Right lobe of liver (tissue), 6 donors: ENCODE results near the gene SCG2. TPM values are rescaled to one million over a fixed set of nuclear protein-coding genes. Genes with fewer than 3 reads are reported as not detected.

Experiments
- ATAC-seq, 4 donors: fragments of 200-7000 bp; cut with Tn5 transposase; one replicate each; pipeline ENCODE4 v1.9.1; 2020; ENCODE audit warnings: mild to moderate bottlenecking in 4 of 4, moderate library complexity in 4 of 4
- DNase-seq, 3 donors: peaks; one replicate each; pipeline ENCODE4 v3.0.0-alpha.2; 2020
- H3K27ac ChIP-seq, 3 donors: fragments of 200-600 bp; one replicate each; pipeline ENCODE4 v1.8.0; 2022
- H3K27me3 ChIP-seq, 2 donors: fragments of 200-600 bp; one replicate each; pipeline ENCODE4 v1.8.0; 2022
- H3K36me3 ChIP-seq, 4 donors: fragments of 200-600 bp; sonication (generic) in 1 of 4; one replicate each; pipeline versions ENCODE4 v1.5.1 to v1.8.0; 2017 to 2022; ENCODE audit warnings: control low read depth in 1 of 4
- H3K4me1 ChIP-seq, 4 donors: fragments of 200-600 bp; sonication (generic) in 1 of 4; one replicate each; pipeline versions ENCODE4 v1.5.1 to v1.8.0; 2017 to 2022; ENCODE audit warnings: control low read depth in 1 of 4
- H3K4me3 ChIP-seq, 3 donors: fragments of 200-600 bp; one replicate each; pipeline ENCODE4 v1.8.0; 2022
- H3K9me3 ChIP-seq, 4 donors: fragments of 200-600 bp; sonication (generic) in 1 of 4; one replicate each; pipeline versions ENCODE4 v1.5.1 to v1.8.0; 2017 to 2022; ENCODE audit warnings: control low read depth in 1 of 4
- CTCF ChIP-seq, 4 donors: fragments of 200-600 bp in 3 of 4; fragments of 450-650 bp in 1 of 4; IDR thresholded peaks; one replicate each; pipeline versions ENCODE4 v1.5.1 to v1.8.0; 2016 to 2022; ENCODE audit warnings: antibody characterized with exemption in 4 of 4, mild to moderate bottlenecking in 2 of 4
- POLR2A ChIP-seq: fragments of 450-650 bp; IDR thresholded peaks from one replicate; pipeline ENCODE4 v1.6.1; 2017; ENCODE audit warnings: antibody characterized with exemption, mild to moderate bottlenecking
- WGBS: methylation state at CpG from one replicate; pipeline ENCODE4 v1.1.6; 2018; ENCODE audit warnings: low coverage, low lambda C conversion rate; ENCODE audit not compliant: insufficient coverage; ENCODE audit errors: missing lambda C conversion rate; 5-methylcytosine and 5-hydroxymethylcytosine counted together
- intact Hi-C, 2 donors: fragments of 100-400 bp; cut with DNase I; formaldehyde crosslinking; loops; one replicate each; pipeline versions ENCODE4 v1.11.2 to v1.14.1; 2022
- total RNA-seq, 6 experiments: library from RNA; depleted of rRNA in 2 of 6; stranded (reverse); fragments of >200 nt in 2 of 6; fragmentation: NEBNext Ultra II Directional in 3 of 6; extraction: Animal tissue kit (Norgen Biotek cat#: 25700) in 3 of 6; gene quantifications; one replicate each; pipeline versions ENCODE4 v1.1.0 to v1.2.4, GENCODE V29; 2016 to 2023
- donor health status: DM: no; HTN: yes; CAD: no.
- donor health status: DM: no; HTN: no; CAD: no.
- donor health status: DM: no; HTN: no; CAD: no.
- donor health status: DM: no; HTN: yes; CAD: no.
- donor health status: DM: no; HTN: yes; CAD: no.

SCG2 gene
- total RNA-seq, 6 experiments from 2014 or later = not detected

- Histone ChIP-seq H3K4me1 (no peaks in the 10 kb centered on the region), H3K36me3 (no peaks in the 10 kb centered on the region), H3K4me3 (no peak overlapping the region), H3K9me3 (no peaks in the 10 kb centered on the region), H3K27me3 (no peaks in the 10 kb centered on the region), H3K27ac (no peak overlapping the region)
- WGBS = 82% methylated on average over 3 of the region's 3 CpGs
- DNase-seq (no peak), ATAC-seq (no peak)
- TF ChIP-seq POLR2A (no peak), CTCF (IDR thresholded peaks at IDR 0.05) (no peak)
- intact Hi-C loops = no loop called here
Measured at GRCh38 chr2:223634238-223634637, 32.1 kb upstream of the SCG2 start.

- WGBS = 81% methylated on average over 5 of the region's 6 CpGs
- ATAC-seq = no peak
- Histone ChIP-seq H3K27ac (no peak overlapping the region), H3K9me3 (no peaks in the 10 kb centered on the region), H3K36me3 (no peaks in the 10 kb centered on the region), H3K4me1 (no peaks in the 10 kb centered on the region), H3K4me3 (no peak overlapping the region), H3K27me3 (no peaks in the 10 kb centered on the region)
- DNase-seq = no peak
- TF ChIP-seq POLR2A (no peak), CTCF (IDR thresholded peaks at IDR 0.05) (no peak)
- intact Hi-C loops = no loop called here
Measured at GRCh38 chr2:223633656-223634055, 31.5 kb upstream of the SCG2 start.

GRCh38 chr2:223632826-223633225, 30.7 kb upstream of the SCG2 start:
- Histone ChIP-seq H3K4me1 (no peaks in the 10 kb centered on the region), H3K9me3 (no peaks in the 10 kb centered on the region), H3K27ac (no peak overlapping the region), H3K36me3 (no peaks in the 10 kb centered on the region), H3K4me3 (no peak overlapping the region), H3K27me3 (no peaks in the 10 kb centered on the region)
- DNase-seq (no peak), ATAC-seq (no peak)
- intact Hi-C loops = no loop called here
- TF ChIP-seq CTCF (IDR thresholded peaks at IDR 0.05) = no peak
- no peak for TF ChIP-seq POLR2A
- WGBS = 0% methylated on average over 2 of the region's 2 CpGs

- TF ChIP-seq CTCF (IDR thresholded peaks at IDR 0.05) = no peak
- TF ChIP-seq POLR2A = no peak
- 25% methylated on average over 2 of the region's 2 CpGs for WGBS
- no peak for DNase-seq
- Histone ChIP-seq H3K27me3 (no peaks in the 10 kb centered on the region), H3K27ac (no peak overlapping the region), H3K4me3 (no peak overlapping the region), H3K4me1 (no peaks in the 10 kb centered on the region), H3K9me3 (no peaks in the 10 kb centered on the region), H3K36me3 (no peaks in the 10 kb centered on the region)
- no peak for ATAC-seq
- intact Hi-C loops = no loop called here
Measured at GRCh38 chr2:223626716-223627115, 24.6 kb upstream of the SCG2 start.

GRCh38 chr2:223625652-223626051, 23.5 kb upstream of the SCG2 start:
- H3K4me3 ChIP-seq = no peak overlapping the region
- no peak for TF ChIP-seq CTCF (IDR thresholded peaks at IDR 0.05)
- no peak for TF ChIP-seq POLR2A
- DNase-seq (no peak), ATAC-seq (no peak)
- no peaks in the 10 kb centered on the region for H3K9me3 ChIP-seq
- H3K27ac ChIP-seq = no peak overlapping the region
- H3K36me3 ChIP-seq = no peaks in the 10 kb centered on the region
- H3K4me1 ChIP-seq = no peaks in the 10 kb centered on the region
- WGBS = 50% methylated on average over 1 of the region's 1 CpG
- intact Hi-C loops = no loop called here
- no peaks in the 10 kb centered on the region for H3K27me3 ChIP-seq
